ENCODE measurements around the gene FOXE3.

Gene FOXE3

GRCh38 chr1:47405697-47406096 lies 10.4 kb upstream of the FOXE3 start:
- no peaks in the 10 kb centered on the region for H3K36me3 ChIP-seq (replicated peaks; ENCODE audit: insufficient read depth, low read length)
- no peaks in the 10 kb centered on the region for H3K4me1 ChIP-seq (ENCODE audit: low read length)
- H3K9me2 ChIP-seq (replicated peaks; ENCODE audit: insufficient read depth, low read length) = no peaks in the 10 kb centered on the region
- no peaks in the 10 kb centered on the region for H3K79me2 ChIP-seq (ENCODE audit: low read length)
- no peak overlapping the region for H2AFZ ChIP-seq (ENCODE audit: low read length)
- H3K9me3 ChIP-seq (replicated peaks; ENCODE audit: insufficient read depth, low read length) = no peaks in the 10 kb centered on the region
- H3K4me2 ChIP-seq (ENCODE audit: low read depth, low read length) = no peak overlapping the region
- no peak for TF ChIP-seq EZH2 (optimal IDR thresholded peaks at IDR 0.05; ENCODE audit: low read depth, low read length)
- no peak for TF ChIP-seq CTCF (IDR thresholded peaks at IDR 0.05; ENCODE audit: low read length)
- TF ChIP-seq EZH2phosphoT487 (IDR thresholded peaks at IDR 0.05; ENCODE audit: low read length) = no peak
- no peaks in the 10 kb centered on the region for H4K20me1 ChIP-seq (ENCODE audit: insufficient read depth, low read length)
- no peaks in the 10 kb centered on the region for H3K27me3 ChIP-seq (replicated peaks; ENCODE audit: insufficient read depth, low read length)
- no peak overlapping the region for H3K9ac ChIP-seq (ENCODE audit: low read length)
- no peaks in the 10 kb centered on the region for H3F3A ChIP-seq (ENCODE audit: insufficient read depth, low read length)
- H3K4me3 ChIP-seq (ENCODE audit: low read length) = no peak overlapping the region
- H3K27ac ChIP-seq (ENCODE audit: low read length) = no peak overlapping the region
- no peak for DNase-seq

DNA sequence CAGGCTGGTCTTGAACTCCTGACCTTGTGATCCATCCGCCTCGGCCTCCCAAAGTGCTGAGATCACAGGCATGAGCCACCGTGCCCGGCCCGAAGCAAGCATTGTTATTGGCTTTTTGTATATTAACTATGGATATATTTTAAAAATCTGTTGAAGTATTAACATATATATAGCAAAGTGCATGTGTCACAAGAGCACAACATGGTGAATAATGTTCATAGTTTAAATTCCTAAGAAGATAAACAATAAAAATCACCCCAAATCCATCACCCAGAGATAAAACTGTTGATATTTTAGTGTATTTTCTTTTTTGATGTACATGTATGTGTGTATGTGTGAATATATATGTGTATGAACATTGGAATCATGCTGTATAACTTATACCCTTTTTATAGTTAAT lies 9.1 kb upstream of the FOXE3 start:
- no peak overlapping the region for H3K4me3 ChIP-seq (ENCODE audit: low read length)
- DNase-seq = no peak
- H3K27ac ChIP-seq (ENCODE audit: low read length) = no peak overlapping the region
- H3K4me2 ChIP-seq (ENCODE audit: low read depth, low read length) = no peak overlapping the region
- no peaks in the 10 kb centered on the region for H3K36me3 ChIP-seq (replicated peaks; ENCODE audit: insufficient read depth, low read length)
- H3K9me2 ChIP-seq (replicated peaks; ENCODE audit: insufficient read depth, low read length) = no peaks in the 10 kb centered on the region
- no peak overlapping the region for H2AFZ ChIP-seq (ENCODE audit: low read length)
- no peaks in the 10 kb centered on the region for H3K4me1 ChIP-seq (ENCODE audit: low read length)
- H3K27me3 ChIP-seq (replicated peaks; ENCODE audit: insufficient read depth, low read length) = no peaks in the 10 kb centered on the region
- H3K9ac ChIP-seq (ENCODE audit: low read length) = no peak overlapping the region
- TF ChIP-seq CTCF (IDR thresholded peaks at IDR 0.05; ENCODE audit: low read length) (no peak), EZH2phosphoT487 (IDR thresholded peaks at IDR 0.05; ENCODE audit: low read length) (no peak), EZH2 (optimal IDR thresholded peaks at IDR 0.05; ENCODE audit: low read depth, low read length) (no peak)
- no peaks in the 10 kb centered on the region for H4K20me1 ChIP-seq (ENCODE audit: insufficient read depth, low read length)
- no peaks in the 10 kb centered on the region for H3K9me3 ChIP-seq (replicated peaks; ENCODE audit: insufficient read depth, low read length)
- no peaks in the 10 kb centered on the region for H3F3A ChIP-seq (ENCODE audit: insufficient read depth, low read length)
- no peaks in the 10 kb centered on the region for H3K79me2 ChIP-seq (ENCODE audit: low read length)

DNA sequence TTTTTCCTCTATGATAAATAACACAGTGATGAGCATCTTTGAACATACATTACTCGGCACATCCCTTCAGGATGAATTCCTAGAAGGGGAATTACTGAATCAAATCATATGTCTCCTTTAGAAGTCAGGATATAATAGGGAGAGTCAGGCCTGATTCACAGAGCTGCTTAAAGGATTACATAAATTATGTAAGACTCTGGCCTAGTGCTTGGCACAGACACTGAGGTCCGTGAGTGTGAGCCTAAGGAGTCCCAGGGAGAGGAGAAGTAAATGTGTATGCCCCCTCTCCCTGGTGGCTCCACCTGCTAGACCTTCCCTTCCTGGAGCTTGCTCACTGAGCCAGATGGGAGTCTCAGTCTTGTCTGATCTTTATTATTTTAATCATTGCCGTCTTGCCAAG lies 8.6 kb upstream of the FOXE3 start:
- Histone ChIP-seq H3K4me3 (ENCODE audit: low read length) (no peak overlapping the region), H3K4me2 (ENCODE audit: low read depth, low read length) (no peak overlapping the region), H3K79me2 (ENCODE audit: low read length) (no peaks in the 10 kb centered on the region), H3K27me3 (replicated peaks; ENCODE audit: insufficient read depth, low read length) (no peaks in the 10 kb centered on the region), H2AFZ (ENCODE audit: low read length) (no peak overlapping the region), H3K9me2 (replicated peaks; ENCODE audit: insufficient read depth, low read length) (no peaks in the 10 kb centered on the region), H3K9me3 (replicated peaks; ENCODE audit: insufficient read depth, low read length) (no peaks in the 10 kb centered on the region), H3F3A (ENCODE audit: insufficient read depth, low read length) (no peaks in the 10 kb centered on the region), H3K27ac (ENCODE audit: low read length) (no peak overlapping the region), H3K36me3 (replicated peaks; ENCODE audit: insufficient read depth, low read length) (no peaks in the 10 kb centered on the region), H3K9ac (ENCODE audit: low read length) (no peak overlapping the region), H4K20me1 (ENCODE audit: insufficient read depth, low read length) (no peaks in the 10 kb centered on the region), H3K4me1 (ENCODE audit: low read length) (no peaks in the 10 kb centered on the region)
- DNase-seq = no peak
- TF ChIP-seq EZH2phosphoT487 (IDR thresholded peaks at IDR 0.05; ENCODE audit: low read length) (no peak), CTCF (IDR thresholded peaks at IDR 0.05; ENCODE audit: low read length) (no peak), EZH2 (optimal IDR thresholded peaks at IDR 0.05; ENCODE audit: low read depth, low read length) (no peak)
